Heart left ventricle (tissue), 16 donors: ENCODE data around the gene WARS2. TPM values are rescaled to one million over a fixed set of nuclear protein-coding genes. Genes with fewer than 3 reads are reported as not detected.

Experiments
- ATAC-seq, 4 donors: fragments of 200-7000 bp; cut with Tn5 transposase; one replicate each; pipeline ENCODE4 v1.9.1; 2020 to 2022; ENCODE audit warnings: moderate library complexity in 4 of 4, mild to moderate bottlenecking in 3 of 4, moderate number of reproducible peaks in 1 of 4
- DNase-seq, 5 donors: peaks; one replicate each; pipeline ENCODE4 v3.0.0-alpha.2; 2020
- H3K27ac ChIP-seq, 12 donors: fragments of 200-600 bp; sonication (generic) in 4 of 12; one replicate each; pipeline versions ENCODE4 v1.5.0 to v1.8.0; 2016 to 2022; ENCODE audit warnings: mild to moderate bottlenecking in 2 of 12
- H3K27me3 ChIP-seq, 9 donors: fragments of 200-600 bp; sonication (generic) in 2 of 9; one replicate each; pipeline versions ENCODE4 v1.5.1 to v1.8.0; 2016 to 2022; ENCODE audit warnings: mild to moderate bottlenecking in 3 of 9
- H3K36me3 ChIP-seq, 9 donors: fragments of 200-600 bp; sonication (generic) in 2 of 9; one replicate each; pipeline versions ENCODE4 v1.5.0 to v1.8.0; 2018 to 2022; ENCODE audit warnings: mild to moderate bottlenecking in 2 of 9
- H3K4me1 ChIP-seq, 12 donors: fragments of 200-600 bp; sonication (generic) in 4 of 12; one replicate each; pipeline versions ENCODE4 v1.5.0 to v1.8.0; 2016 to 2022; ENCODE audit warnings: mild to moderate bottlenecking in 3 of 12
- H3K4me3 ChIP-seq, 12 donors: fragments of 200-600 bp; sonication (generic) in 4 of 12; one replicate each; pipeline versions ENCODE4 v1.5.0 to v1.8.0; 2017 to 2022; ENCODE audit warnings: mild to moderate bottlenecking in 9 of 12, moderate library complexity in 4 of 12
- H3K9me3 ChIP-seq, 12 donors: fragments of 200-600 bp; sonication (generic) in 4 of 12; one replicate each; pipeline versions ENCODE4 v1.5.0 to v1.8.0; 2016 to 2022; ENCODE audit warnings: mild to moderate bottlenecking in 1 of 12
- POLR2A ChIP-seq, 2 donors: fragments of 450-650 bp; IDR thresholded peaks; one replicate each; pipeline ENCODE4 v1.6.1; 2017; ENCODE audit warnings: antibody characterized with exemption in 2 of 2, mild to moderate bottlenecking in 2 of 2, moderate library complexity in 2 of 2
- WGBS, 4 donors: extraction: QIAGEN DNeasy Blood & Tissue Kit in 2 of 4; methylation state at CpG; one replicate each; pipeline versions ENCODE4 v1.1.5 to v1.1.7; 2013 to 2018; 5-methylcytosine and 5-hydroxymethylcytosine counted together
- intact Hi-C, 10 donors: fragments of 100-400 bp; cut with DNase I; formaldehyde crosslinking; loops; one replicate each; pipeline versions ENCODE4 v1.11.1 to v1.14.2; 2022
- polyA plus RNA-seq, 2 donors: library from polyadenylated mRNA; stranded (reverse); fragments of 200-250 nt; gene quantifications; one replicate each; pipeline ENCODE4 v1.2.3, GENCODE V29; 2013
- total RNA-seq, 9 donors: library from RNA; depleted of rRNA in 2 of 9; stranded (reverse); fragments of >200 nt in 2 of 9; fragmentation: NEBNext Ultra II Directional in 3 of 9; extraction: Animal tissue kit (Norgen Biotek cat#: 25700) in 3 of 9; gene quantifications; one replicate each; pipeline versions ENCODE4 v1.1.0 to v1.2.4, GENCODE V29; 2016 to 2023
- TF ChIP-seq, protein P1 (sequence below), 12 donors: fragments of 200-600 bp; sonication (generic) in 4 of 12; IDR thresholded peaks; one replicate each; pipeline versions ENCODE4 v1.5.0 to v1.8.0; 2018 to 2022; ENCODE audit warnings: antibody characterized with exemption in 12 of 12, mild to moderate bottlenecking in 5 of 12
- donor health status: ischemic (EF 13 %, LVEDD 7.1; RV severe dilation, severe dysfunction).
- donor health status: healthy with polysubstance abuse.
- donor health status: DM: no; HTN: yes; CAD: no.
- donor health status: DM: no; HTN: no; CAD: no.
- donor health status: ischemic (EF 25% LVEDD 6.9; RV normal size, moderate dysfunction).
- donor health status: ischemic (EF 25% LVEDD 5.7; RV mildly dilated, moderate dysfunction).
- donor health status: healthy.
- donor health status: DM: yes; HTN: yes; CAD: no.
- donor health status: ischemic (EF 35%, LVEDD 5.7; RV mildly dilated, moderate dysfunction).
- donor health status: nonischemic (EF 11% LVEDD 7.7; RV severe dilation, severe dysfunction).
- donor health status: DM: yes; HTN: yes; CAD: no.
- donor health status: PGD.
- donor health status: ischemic (EF 29% LVEDD 5.4; RV normal size, mild dysfunction).
- donor health status: nonischemic (EF 23%, LVEDD 6.1; RV moderate dilation, normal function).

WARS2 gene
- total and polyA plus RNA-seq, 11 donors, result 3.9 to 15.5 (median 11.9) TPM

DNA sequence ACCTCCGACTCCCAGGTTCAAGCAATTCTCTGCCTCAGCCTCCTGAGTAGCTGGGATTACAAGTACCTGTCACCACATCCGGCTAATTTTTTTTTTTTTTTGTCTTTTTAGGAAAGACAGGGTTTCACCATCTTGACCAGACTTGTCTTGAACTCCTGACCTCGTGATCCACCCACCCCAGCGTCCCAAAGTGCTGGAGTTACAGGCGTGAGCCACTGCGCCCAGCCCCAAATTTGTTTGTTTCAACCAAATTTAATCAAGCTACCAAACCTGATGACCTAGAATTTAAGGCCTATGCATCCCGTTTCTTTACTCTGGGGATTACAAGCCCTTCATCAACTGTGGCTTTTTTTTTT lies 94.0 kb downstream of the WARS2 start:
- H3K27ac ChIP-seq, result peak overlapping the region in 9 of 12 donors; percentile 16 to 61 (median 36)
- no peaks in the 10 kb centered on the region for H3K9me3 ChIP-seq
- WGBS, 4 donors, result 70 to 78% (median 73%) methylated on average over 7 of the region's 7 CpGs
- DNase-seq (peak in 1 of 5 donors; percentile 41), ATAC-seq (peak in 1 of 4 donors; percentile 55)
- TF ChIP-seq, protein P1, sequence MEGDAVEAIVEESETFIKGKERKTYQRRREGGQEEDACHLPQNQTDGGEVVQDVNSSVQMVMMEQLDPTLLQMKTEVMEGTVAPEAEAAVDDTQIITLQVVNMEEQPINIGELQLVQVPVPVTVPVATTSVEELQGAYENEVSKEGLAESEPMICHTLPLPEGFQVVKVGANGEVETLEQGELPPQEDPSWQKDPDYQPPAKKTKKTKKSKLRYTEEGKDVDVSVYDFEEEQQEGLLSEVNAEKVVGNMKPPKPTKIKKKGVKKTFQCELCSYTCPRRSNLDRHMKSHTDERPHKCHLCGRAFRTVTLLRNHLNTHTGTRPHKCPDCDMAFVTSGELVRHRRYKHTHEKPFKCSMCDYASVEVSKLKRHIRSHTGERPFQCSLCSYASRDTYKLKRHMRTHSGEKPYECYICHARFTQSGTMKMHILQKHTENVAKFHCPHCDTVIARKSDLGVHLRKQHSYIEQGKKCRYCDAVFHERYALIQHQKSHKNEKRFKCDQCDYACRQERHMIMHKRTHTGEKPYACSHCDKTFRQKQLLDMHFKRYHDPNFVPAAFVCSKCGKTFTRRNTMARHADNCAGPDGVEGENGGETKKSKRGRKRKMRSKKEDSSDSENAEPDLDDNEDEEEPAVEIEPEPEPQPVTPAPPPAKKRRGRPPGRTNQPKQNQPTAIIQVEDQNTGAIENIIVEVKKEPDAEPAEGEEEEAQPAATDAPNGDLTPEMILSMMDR (IDR thresholded peaks at IDR 0.05), result no peak
- no peak for TF ChIP-seq POLR2A (IDR thresholded peaks at IDR 0.05)
- peaks cover 0 to 15% (median 0%) of the 10 kb centered on the region in 12 donors for H3K4me1 ChIP-seq
- peaks cover 0 to 25% (median 5%) of the 10 kb centered on the region in 9 donors for H3K36me3 ChIP-seq
- peak overlapping the region in 3 of 12 donors; percentile 15 to 25 (median 17) for H3K4me3 ChIP-seq
- intact Hi-C loops, result loop anchor here in 1 of 10 donors (10.0 kb wide), 1 partner anchor 98 kb away; the partner anchor contains the start of gene WARS2
- H3K27me3 ChIP-seq, result no peaks in the 10 kb centered on the region

GRCh38 chr1:119045096-119045746 lies 95.2 kb downstream of the WARS2 start:
- WGBS, 4 donors, result 75 to 85% (median 77%) methylated on average over 1 of the region's 1 CpG
- H3K4me1 ChIP-seq, result peaks cover 0 to 15% (median 0%) of the 10 kb centered on the region in 12 donors
- H3K4me3 ChIP-seq, result no peak overlapping the region
- TF ChIP-seq, protein P1 (IDR thresholded peaks at IDR 0.05), result no peak
- TF ChIP-seq POLR2A (IDR thresholded peaks at IDR 0.05), result no peak
- no peaks in the 10 kb centered on the region for H3K27me3 ChIP-seq
- no peak for ATAC-seq
- no peak for DNase-seq
- peaks cover 0 to 25% (median 5%) of the 10 kb centered on the region in 9 donors for H3K36me3 ChIP-seq
- no peak overlapping the region for H3K27ac ChIP-seq
- intact Hi-C loops, result loop anchor here in 1 of 10 donors (10.0 kb wide), 1 partner anchor 100 kb away; the partner anchor contains the start of gene WARS2
- H3K9me3 ChIP-seq, result no peaks in the 10 kb centered on the region

DNA sequence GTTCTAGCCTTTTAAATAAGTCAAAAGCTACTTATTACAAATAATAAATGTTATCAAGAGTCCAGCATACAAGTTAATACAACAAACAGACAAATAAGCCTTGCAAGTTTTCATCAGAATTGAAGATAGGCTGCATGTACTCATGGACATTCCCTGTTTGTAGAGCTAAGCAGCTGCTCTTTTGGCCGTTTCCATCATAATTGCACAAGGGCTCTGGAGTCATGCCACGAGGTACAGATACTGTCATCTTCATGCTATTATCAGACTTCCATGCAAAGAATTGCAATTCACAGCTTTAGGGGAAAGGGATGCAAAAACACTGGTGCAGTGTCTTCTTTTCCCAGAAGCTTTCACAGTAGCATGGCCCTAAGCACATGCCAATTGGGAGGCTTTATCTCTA lies 99.5 kb downstream of the WARS2 start:
- no peaks in the 10 kb centered on the region for H3K27me3 ChIP-seq
- ATAC-seq (peak in 1 of 4 donors; percentile 69), DNase-seq (peak in 2 of 5 donors; percentile 38 to 51)
- H3K9me3 ChIP-seq, result no peaks in the 10 kb centered on the region
- peaks cover 0 to 4% (median 0%) of the 10 kb centered on the region in 12 donors for H3K4me1 ChIP-seq
- intact Hi-C loops, result loop anchor here in 1 of 10 donors (10.0 kb wide), 1 partner anchor 104 kb away; the partner anchor contains the start of gene WARS2
- 69 to 84% (median 76%) methylated on average over 2 of the region's 2 CpGs for WGBS, 4 donors
- no peak overlapping the region for H3K27ac ChIP-seq
- peaks cover 0 to 29% (median 5%) of the 10 kb centered on the region in 9 donors for H3K36me3 ChIP-seq
- no peak overlapping the region for H3K4me3 ChIP-seq
- TF ChIP-seq POLR2A (IDR thresholded peaks at IDR 0.05), result no peak
- TF ChIP-seq, protein P1 (IDR thresholded peaks at IDR 0.05), result no peak

DNA sequence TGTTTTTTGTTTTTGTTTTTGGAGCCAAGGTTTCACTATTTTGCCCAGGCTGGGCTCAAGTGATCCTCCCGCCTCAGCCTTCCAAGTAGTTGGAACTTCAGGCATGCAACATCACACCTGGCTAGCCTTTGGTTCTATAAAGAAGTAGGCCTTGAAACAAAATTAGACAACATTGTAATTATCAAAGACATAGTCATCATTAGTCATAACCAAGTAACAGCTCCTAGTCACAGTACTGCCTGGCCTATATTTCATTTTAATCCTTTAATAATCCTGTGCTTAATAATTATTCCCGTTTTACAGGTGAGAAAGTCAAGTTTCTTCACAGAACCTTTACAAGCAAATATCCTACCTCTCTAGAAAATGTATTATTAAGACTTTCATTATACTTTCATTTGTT lies 100.0 kb downstream of the WARS2 start:
- Histone ChIP-seq H3K4me1 (no peaks in the 10 kb centered on the region), H3K36me3 (peaks cover 0 to 32% (median 9%) of the 10 kb centered on the region in 9 donors), H3K27ac (no peak overlapping the region), H3K27me3 (no peaks in the 10 kb centered on the region), H3K4me3 (no peak overlapping the region), H3K9me3 (no peaks in the 10 kb centered on the region)
- no peak for DNase-seq
- TF ChIP-seq, protein P1 (IDR thresholded peaks at IDR 0.05), result no peak
- no peak for TF ChIP-seq POLR2A (IDR thresholded peaks at IDR 0.05)
- ATAC-seq, result peak in 1 of 4 donors; percentile 34
- whole genome bisulfite sequencing, 4 donors, result 93 to 97% (median 96%) methylated on average over 2 of the region's 2 CpGs
- intact Hi-C loops, result loop anchor here in 1 of 10 donors (10.0 kb wide), 1 partner anchor 104 kb away; the partner anchor contains the start of gene WARS2
